ENCODE data around the gene KIAA0319L.
"Not testable (repeated sequence)": the region's sequence is repeated elsewhere in the genome, so short reads cannot be mapped to it uniquely, and the experiment has no call there.

Gene KIAA0319L

GRCh38 chr1:35580949-35581388 lies 23.8 kb upstream of the KIAA0319L start:
- no peak for DNase-seq (ENCODE audit: low read depth)

- no peak for DNase-seq (ENCODE audit: low read depth)
Observed at GRCh38 chr1:35577071-35577998, 20.1 kb upstream of the KIAA0319L start.

GRCh38 chr1:35576766-35577070 lies 19.5 kb upstream of the KIAA0319L start:
- not testable (repeated sequence) for DNase-seq (ENCODE audit: low read depth)

- no peak for DNase-seq (ENCODE audit: low read depth)
Observed at GRCh38 chr1:35576061-35576765, 19.0 kb upstream of the KIAA0319L start.

GRCh38 chr1:35575416-35575958 lies 18.3 kb upstream of the KIAA0319L start:
- no peak for DNase-seq (ENCODE audit: low read depth)

GRCh38 chr1:35574655-35575415 lies 17.6 kb upstream of the KIAA0319L start:
- no peak for DNase-seq (ENCODE audit: low read depth)

GRCh38 chr1:35574125-35574654 lies 17.0 kb upstream of the KIAA0319L start:
- no peak for DNase-seq (ENCODE audit: low read depth)

- DNase-seq (ENCODE audit: low read depth), result peak; percentile 31
Observed at GRCh38 chr1:35573198-35574124, 16.3 kb upstream of the KIAA0319L start, which contains the start of gene TFAP2E. Gene TFAP2E (plus strand): TSS chr1:35573314. CDS start chr1:35573578, 264 bp downstream.

- DNase-seq (ENCODE audit: low read depth), result no peak
Observed at GRCh38 chr1:35572296-35572695, 15.1 kb upstream of the KIAA0319L start.

- DNase-seq (ENCODE audit: low read depth), result no peak
Observed at GRCh38 chr1:35571263-35571662, 14.1 kb upstream of the KIAA0319L start.

- DNase-seq (ENCODE audit: low read depth), result no peak
Observed at GRCh38 chr1:35570589-35571137, 13.5 kb upstream of the KIAA0319L start.

GRCh38 chr1:35569936-35570335 lies 12.7 kb upstream of the KIAA0319L start:
- DNase-seq (ENCODE audit: low read depth), result no peak

- peak; percentile 45 for DNase-seq (ENCODE audit: low read depth)
Observed at GRCh38 chr1:35568975-35569395, 11.8 kb upstream of the KIAA0319L start.

GRCh38 chr1:35567947-35568558 lies 10.8 kb upstream of the KIAA0319L start:
- no peak for DNase-seq (ENCODE audit: low read depth)

- no peak for DNase-seq (ENCODE audit: low read depth)
Observed at GRCh38 chr1:35565742-35566133, 8.5 kb upstream of the KIAA0319L start.

GRCh38 chr1:35564884-35565741 lies 7.9 kb upstream of the KIAA0319L start:
- no peak for DNase-seq (ENCODE audit: low read depth)

- DNase-seq (ENCODE audit: low read depth), result peak; percentile 62
Observed at GRCh38 chr1:35564037-35564883, 7.1 kb upstream of the KIAA0319L start.

GRCh38 chr1:35563166-35563565 lies 6.0 kb upstream of the KIAA0319L start:
- no peak for DNase-seq (ENCODE audit: low read depth)
